IMR-90 (cell line): ENCODE results near the gene RDH12.

ENCODE experiments used
- CEBPB ChIP-seq: IDR thresholded peaks from 2 replicates; pipeline ENCODE4 v1.6.1; 2012; ENCODE audit warnings: low read depth, low read length, improper control_type of control experiment
- CTCF ChIP-seq: conservative IDR thresholded peaks from 2 replicates; pipeline ENCODE4 v1.5.1; 2012; ENCODE audit warnings: mild to moderate bottlenecking, low read depth, low read length, improper control_type of control experiment
- ELK1 ChIP-seq: fragments of 150-350 bp; IDR thresholded peaks from 2 replicates; pipeline ENCODE4 v1.6.1; 2016; ENCODE audit warnings: low read depth, mild to moderate bottlenecking, low read length, moderate library complexity, borderline replicate concordance
- MAFK ChIP-seq: IDR thresholded peaks from 2 replicates; pipeline ENCODE4 v1.6.1; 2012; ENCODE audit warnings: low read depth, low read length, improper control_type of control experiment
- MXI1 ChIP-seq: IDR thresholded peaks from 2 replicates; pipeline ENCODE4 v1.6.1; 2012; ENCODE audit warnings: low read depth, mild to moderate bottlenecking, low read length, moderate library complexity, borderline replicate concordance
- POLR2A ChIP-seq: IDR thresholded peaks from 2 replicates; pipeline ENCODE4 v1.6.1; 2012; ENCODE audit warnings: mild to moderate bottlenecking, low read depth, low read length
- RAD21 ChIP-seq: IDR thresholded peaks from 2 replicates; pipeline ENCODE4 v1.6.1; 2012; ENCODE audit warnings: low read length, improper control_type of control experiment
- RCOR1 ChIP-seq: IDR thresholded peaks from 2 replicates; pipeline ENCODE4 v1.6.1; 2012; ENCODE audit warnings: mild to moderate bottlenecking, low read length, improper control_type of control experiment; ENCODE audit not compliant: insufficient replicate concordance
- RFX5 ChIP-seq: IDR thresholded peaks from 2 replicates; pipeline ENCODE4 v1.8.0; 2012; ENCODE audit warnings: low read depth, mild to moderate bottlenecking, low read length, moderate library complexity
- SMC3 ChIP-seq: fragments of 150-350 bp; IDR thresholded peaks from 2 replicates; pipeline ENCODE4 v1.6.1; 2016; ENCODE audit warnings: low read depth, mild to moderate bottlenecking, antibody characterized with exemption, low read length, moderate library complexity
- USF2 ChIP-seq: fragments of 150-350 bp; IDR thresholded peaks from 2 replicates; pipeline ENCODE4 v1.6.1; 2017; ENCODE audit warnings: mild to moderate bottlenecking, antibody characterized with exemption, low read length, low read depth

GRCh38 chr14:67773844-67774377, 72.2 kb downstream of the RDH12 start:
- TF ChIP-seq CTCF (no peak), ELK1 (no peak), SMC3 (no peak), MXI1 (no peak), POLR2A (no peak), MAFK (no peak), USF2 (no peak), RCOR1 (no peak), RAD21 (no peak), RFX5 (no peak), CEBPB (no peak)
